ENCODE data around the gene PCSK6. TPM values are rescaled to one million over a fixed set of nuclear protein-coding genes. Genes with fewer than 3 reads are reported as not detected.

Gene PCSK6
- total RNA-seq, 4 donors from 2014 or later = 4.0 to 28.6 (median 17.5) TPM

GRCh38 chr15:101394056-101394630 is 95.4 kb downstream of the PCSK6 start:
- no peaks in the 10 kb centered on the region for H3K4me1 ChIP-seq
- H3K27me3 ChIP-seq = no peaks in the 10 kb centered on the region
- H3K27ac ChIP-seq = no peak overlapping the region
- H3K9me3 ChIP-seq = no peaks in the 10 kb centered on the region
- no peak overlapping the region for H3K4me3 ChIP-seq (replicated peaks in 1 of 3)
- TF ChIP-seq CTCF (IDR thresholded peaks at IDR 0.05) (no peak), POLR2A (IDR thresholded peaks at IDR 0.05) (no peak)
- 87 to 90% methylated on average over 12 of the region's 12 CpGs for WGBS, 2 donors
- no peaks in the 10 kb centered on the region for H3K36me3 ChIP-seq
- intact Hi-C loops (cut with DNase I) = no loop called here
- no peak for DNase-seq

GRCh38 chr15:101393172-101393571 is 96.3 kb downstream of the PCSK6 start:
- intact Hi-C loops (cut with DNase I) = no loop called here
- Histone ChIP-seq H3K36me3 (no peaks in the 10 kb centered on the region), H3K4me1 (no peaks in the 10 kb centered on the region), H3K27me3 (no peaks in the 10 kb centered on the region), H3K27ac (no peak overlapping the region), H3K9me3 (no peaks in the 10 kb centered on the region), H3K4me3 (replicated peaks in 1 of 3) (no peak overlapping the region)
- 89 to 92% methylated on average over 7 to 13 of the region's 13 CpGs for WGBS, 2 donors
- no peak for TF ChIP-seq POLR2A (IDR thresholded peaks at IDR 0.05)
- no peak for TF ChIP-seq CTCF (IDR thresholded peaks at IDR 0.05)
- DNase-seq = no peak

GRCh38 chr15:101391981-101392640 is 97.4 kb downstream of the PCSK6 start:
- no peak for TF ChIP-seq POLR2A (IDR thresholded peaks at IDR 0.05)
- TF ChIP-seq CTCF (IDR thresholded peaks at IDR 0.05) = no peak
- Histone ChIP-seq H3K36me3 (no peaks in the 10 kb centered on the region), H3K4me1 (no peaks in the 10 kb centered on the region), H3K9me3 (no peaks in the 10 kb centered on the region), H3K27me3 (no peaks in the 10 kb centered on the region), H3K27ac (no peak overlapping the region), H3K4me3 (replicated peaks in 1 of 3) (no peak overlapping the region)
- intact Hi-C loops (cut with DNase I) = no loop called here
- 81 to 87% methylated on average over 17 of the region's 17 CpGs for WGBS, 2 donors
- DNase-seq = no peak

- intact Hi-C loops (cut with DNase I) = no loop called here
- no peaks in the 10 kb centered on the region for H3K4me1 ChIP-seq
- no peak for DNase-seq
- no peaks in the 10 kb centered on the region for H3K36me3 ChIP-seq
- no peak overlapping the region for H3K4me3 ChIP-seq (replicated peaks in 1 of 3)
- 50 to 67% methylated on average over 10 of the region's 10 CpGs for WGBS, 2 donors
- TF ChIP-seq POLR2A (IDR thresholded peaks at IDR 0.05) (no peak), CTCF (IDR thresholded peaks at IDR 0.05) (no peak)
- H3K27me3 ChIP-seq = no peaks in the 10 kb centered on the region
- H3K9me3 ChIP-seq = no peaks in the 10 kb centered on the region
- H3K27ac ChIP-seq = no peak overlapping the region
Observed at GRCh38 chr15:101391431-101391830, 98.1 kb downstream of the PCSK6 start.

GRCh38 chr15:101390462-101390861 is 99.0 kb downstream of the PCSK6 start:
- 76 to 88% methylated on average over 8 of the region's 8 CpGs for WGBS, 2 donors
- DNase-seq = no peak
- TF ChIP-seq CTCF (IDR thresholded peaks at IDR 0.05) (no peak), POLR2A (IDR thresholded peaks at IDR 0.05) (no peak)
- Histone ChIP-seq H3K27me3 (no peaks in the 10 kb centered on the region), H3K9me3 (no peaks in the 10 kb centered on the region), H3K36me3 (no peaks in the 10 kb centered on the region), H3K4me3 (replicated peaks in 1 of 3) (no peak overlapping the region), H3K27ac (no peak overlapping the region), H3K4me1 (no peaks in the 10 kb centered on the region)
- intact Hi-C loops (cut with DNase I) = no loop called here
